Mesodermal cell (in vitro differentiated cells): ENCODE data around the gene HECW1.

Experiments
- H3K27ac ChIP-seq: 2 replicates; pipeline ENCODE4 v1.7.0; 2013; ENCODE audit warnings: mild to moderate bottlenecking, low read depth, low read length, moderate library complexity; ENCODE audit not compliant: severe bottlenecking
- H3K36me3 ChIP-seq: 2 replicates; pipeline ENCODE4 v1.7.1; 2013; ENCODE audit warnings: mild to moderate bottlenecking, low read length, moderate library complexity; ENCODE audit not compliant: control insufficient read depth, insufficient read depth
- H3K4me1 ChIP-seq: one replicate; pipeline ENCODE4 v1.7.1; 2013; ENCODE audit warnings: mild to moderate bottlenecking, low read length; ENCODE audit not compliant: insufficient read depth, control insufficient read depth, poor library complexity, severe bottlenecking
- H3K4me3 ChIP-seq: 2 replicates; pipeline ENCODE4 v1.7.0; 2013; ENCODE audit warnings: low read length, control low read depth, mild to moderate bottlenecking; ENCODE audit not compliant: insufficient read depth, poor library complexity, severe bottlenecking; ENCODE audit errors: extremely low read depth
- H3K9me3 ChIP-seq: 2 replicates; pipeline ENCODE4 v1.7.1; 2013; ENCODE audit warnings: mild to moderate bottlenecking, low read length, moderate library complexity; ENCODE audit not compliant: control insufficient read depth
- WGBS, 2 experiments: methylation state at CpG; one replicate each; pipeline ENCODE4 v1.1.5; 2013; ENCODE audit warnings: missing lambda C conversion rate in 2 of 2; ENCODE audit not compliant: insufficient coverage in 2 of 2; 5-methylcytosine and 5-hydroxymethylcytosine counted together

Gene HECW1

GRCh38 chr7:43143918-43144589 is 31.6 kb downstream of the HECW1 start:
- Histone ChIP-seq H3K4me1 (no peaks in the 10 kb centered on the region), H3K9me3 (no peaks in the 10 kb centered on the region), H3K27ac (no peak overlapping the region), H3K4me3 (no peak overlapping the region), H3K36me3 (no peaks in the 10 kb centered on the region)
- 96 to 97% methylated on average over 2 to 3 of the region's 5 CpGs for WGBS, 2 experiments

- no peak overlapping the region for H3K4me3 ChIP-seq
- H3K9me3 ChIP-seq, result no peaks in the 10 kb centered on the region
- no peaks in the 10 kb centered on the region for H3K4me1 ChIP-seq
- H3K36me3 ChIP-seq, result no peaks in the 10 kb centered on the region
- no peak overlapping the region for H3K27ac ChIP-seq
Observed at GRCh38 chr7:43148161-43148731, 35.8 kb downstream of the HECW1 start.

- WGBS, 2 experiments, result 67 to 75% methylated on average over 1 of the region's 1 CpG
- Histone ChIP-seq H3K4me3 (no peak overlapping the region), H3K27ac (no peak overlapping the region), H3K9me3 (no peaks in the 10 kb centered on the region), H3K4me1 (no peaks in the 10 kb centered on the region), H3K36me3 (no peaks in the 10 kb centered on the region)
Observed at GRCh38 chr7:43151076-43151475, 38.6 kb downstream of the HECW1 start.

- Histone ChIP-seq H3K9me3 (no peaks in the 10 kb centered on the region), H3K27ac (no peak overlapping the region), H3K36me3 (no peaks in the 10 kb centered on the region), H3K4me3 (no peak overlapping the region), H3K4me1 (no peaks in the 10 kb centered on the region)
- 56 to 61% methylated on average over 3 of the region's 6 CpGs for WGBS, 2 experiments
Observed at GRCh38 chr7:43152696-43153095, 40.2 kb downstream of the HECW1 start.

GRCh38 chr7:43155636-43156035 is 43.2 kb downstream of the HECW1 start:
- WGBS, 2 experiments, result 79 to 92% methylated on average over 2 to 3 of the region's 4 CpGs

GRCh38 chr7:43163885-43164284 is 51.4 kb downstream of the HECW1 start:
- Histone ChIP-seq H3K4me1 (no peaks in the 10 kb centered on the region), H3K36me3 (no peaks in the 10 kb centered on the region), H3K4me3 (no peak overlapping the region), H3K27ac (no peak overlapping the region), H3K9me3 (no peaks in the 10 kb centered on the region)
- WGBS, 2 experiments, result 100% methylated on average over 2 of the region's 3 CpGs

More at GRCh38 chr7:43155636-43156035, 43.2 kb downstream of the HECW1 start:
- Histone ChIP-seq H3K4me1 (no peaks in the 10 kb centered on the region), H3K36me3 (no peaks in the 10 kb centered on the region), H3K27ac (no peak overlapping the region), H3K9me3 (no peaks in the 10 kb centered on the region), H3K4me3 (no peak overlapping the region)

GRCh38 chr7:43164757-43165156 is 52.3 kb downstream of the HECW1 start:
- H3K36me3 ChIP-seq, result no peaks in the 10 kb centered on the region
- no peak overlapping the region for H3K4me3 ChIP-seq
- H3K4me1 ChIP-seq, result no peaks in the 10 kb centered on the region
- WGBS, 2 experiments, result 93% methylated on average over 3 of the region's 4 CpGs; no CpG with 5 or more reads in 1 of the 2 experiments
- no peak overlapping the region for H3K27ac ChIP-seq
- no peaks in the 10 kb centered on the region for H3K9me3 ChIP-seq

- 82 to 92% methylated on average over 2 of the region's 3 CpGs for WGBS, 2 experiments
- Histone ChIP-seq H3K27ac (no peak overlapping the region), H3K4me1 (no peaks in the 10 kb centered on the region), H3K36me3 (no peaks in the 10 kb centered on the region), H3K9me3 (no peaks in the 10 kb centered on the region), H3K4me3 (no peak overlapping the region)
Observed at GRCh38 chr7:43166686-43167085, 54.2 kb downstream of the HECW1 start.

GRCh38 chr7:43169076-43169475 is 56.6 kb downstream of the HECW1 start:
- WGBS, 2 experiments, result 88 to 100% methylated on average over 1 to 3 of the region's 3 CpGs
- Histone ChIP-seq H3K36me3 (no peaks in the 10 kb centered on the region), H3K27ac (no peak overlapping the region), H3K9me3 (no peaks in the 10 kb centered on the region), H3K4me3 (no peak overlapping the region), H3K4me1 (no peaks in the 10 kb centered on the region)

- H3K27ac ChIP-seq, result no peak overlapping the region
- H3K36me3 ChIP-seq, result no peaks in the 10 kb centered on the region
- WGBS, 2 experiments, result 48 to 74% methylated on average over 3 of the region's 3 CpGs
- no peaks in the 10 kb centered on the region for H3K4me1 ChIP-seq
- H3K9me3 ChIP-seq, result no peaks in the 10 kb centered on the region
- no peak overlapping the region for H3K4me3 ChIP-seq
Observed at GRCh38 chr7:43170571-43170970, 58.1 kb downstream of the HECW1 start.

GRCh38 chr7:43175570-43176200 is 63.2 kb downstream of the HECW1 start:
- H3K27ac ChIP-seq, result no peak overlapping the region
- no peaks in the 10 kb centered on the region for H3K36me3 ChIP-seq
- no peak overlapping the region for H3K4me3 ChIP-seq
- 92 to 95% methylated on average over 10 of the region's 10 CpGs for WGBS, 2 experiments
- H3K9me3 ChIP-seq, result no peaks in the 10 kb centered on the region
- H3K4me1 ChIP-seq, result no peaks in the 10 kb centered on the region
